H9 (cell line): ENCODE results near the gene MPZL1. TPM values are rescaled to one million over a fixed set of nuclear protein-coding genes. Genes with fewer than 3 reads are reported as not detected.

ENCODE experiments used
- DNase-seq: peaks from one replicate; pipeline ENCODE4 v3.0.0-alpha.2; 2017
- H2AFZ ChIP-seq: one replicate; pipeline ENCODE4 v1.6.1; 2013; ENCODE audit warnings: mild to moderate bottlenecking, low read length, control low read depth, moderate library complexity
- H2AK5ac ChIP-seq: 2 replicates; pipeline ENCODE4 v1.6.1; 2013; ENCODE audit warnings: low read length, control low read depth, mixed read lengths; ENCODE audit not compliant: insufficient read length
- H2BK120ac ChIP-seq: one replicate; pipeline ENCODE4 v1.6.1; 2013; ENCODE audit warnings: low read depth, mild to moderate bottlenecking, low read length, control low read depth, inconsistent platforms; ENCODE audit not compliant: poor library complexity, severe bottlenecking
- H2BK12ac ChIP-seq: 2 replicates; pipeline ENCODE4 v1.6.1; 2013; ENCODE audit warnings: low read length, control low read depth, mixed read lengths, low read depth; ENCODE audit not compliant: insufficient read length
- H2BK15ac ChIP-seq: 2 replicates; pipeline ENCODE4 v1.6.1; 2013; ENCODE audit warnings: low read depth, low read length, control low read depth
- H2BK20ac ChIP-seq: one replicate; pipeline ENCODE4 v1.6.1; 2013; ENCODE audit warnings: low read depth, mild to moderate bottlenecking, low read length, control low read depth, inconsistent platforms; ENCODE audit not compliant: poor library complexity, severe bottlenecking
- H2BK5ac ChIP-seq: 2 replicates; pipeline ENCODE4 v1.6.1; 2013; ENCODE audit warnings: low read length, control low read depth, mixed read lengths; ENCODE audit not compliant: insufficient read length
- H3K14ac ChIP-seq: 2 replicates; pipeline ENCODE4 v1.6.1; 2013; ENCODE audit warnings: low read length, control low read depth; ENCODE audit not compliant: insufficient read depth
- H3K18ac ChIP-seq: 2 replicates; pipeline ENCODE4 v1.6.1; 2013; ENCODE audit warnings: low read depth, mild to moderate bottlenecking, mixed read lengths, low read length, control low read depth; ENCODE audit not compliant: insufficient read length
- H3K23ac ChIP-seq: 2 replicates; pipeline ENCODE4 v1.6.1; 2013; ENCODE audit warnings: low read length, control low read depth, mixed read lengths, low read depth; ENCODE audit not compliant: insufficient read length
- H3K23me2 ChIP-seq: 2 replicates; pipeline ENCODE4 v1.6.1; 2013; ENCODE audit warnings: low read depth, mild to moderate bottlenecking, mixed read lengths, low read length, control low read depth; ENCODE audit not compliant: insufficient read length, poor library complexity, severe bottlenecking
- H3K27ac ChIP-seq: 2 replicates; pipeline ENCODE4 v1.5.1; 2013; ENCODE audit warnings: low read length, control low read depth, mixed read lengths, low read depth; ENCODE audit not compliant: insufficient read length
- H3K27me3 ChIP-seq: 2 replicates; pipeline ENCODE4 v1.6.1; 2013; ENCODE audit warnings: low read length, control low read depth, inconsistent platforms; ENCODE audit not compliant: insufficient read depth
- H3K4ac ChIP-seq: 2 replicates; pipeline ENCODE4 v1.6.1; 2013; ENCODE audit warnings: low read depth, mild to moderate bottlenecking, control low read depth, inconsistent platforms, low read length, moderate library complexity
- H3K4me1 ChIP-seq: 2 replicates; pipeline ENCODE4 v1.6.1; 2013; ENCODE audit warnings: low read length, control low read depth, inconsistent platforms; ENCODE audit not compliant: insufficient read depth
- H3K4me2 ChIP-seq: 2 replicates; pipeline ENCODE4 v1.6.1; 2013; ENCODE audit warnings: low read length, control low read depth, mixed read lengths; ENCODE audit not compliant: insufficient read length, insufficient read depth
- H3K56ac ChIP-seq: 2 replicates; pipeline ENCODE4 v1.6.1; 2013; ENCODE audit warnings: low read depth, mild to moderate bottlenecking, mixed read lengths, low read length, control low read depth; ENCODE audit not compliant: insufficient read length
- H3K79me1 ChIP-seq: 2 replicates; pipeline ENCODE4 v1.6.1; 2013; ENCODE audit warnings: low read depth, mild to moderate bottlenecking, moderate library complexity, low read length, control low read depth, inconsistent platforms; ENCODE audit not compliant: insufficient read depth, poor library complexity, severe bottlenecking
- H3K79me2 ChIP-seq: 2 replicates; pipeline ENCODE4 v1.6.1; 2013; ENCODE audit warnings: low read length, control low read depth, inconsistent platforms; ENCODE audit not compliant: insufficient read depth
- H3K9ac ChIP-seq: 2 replicates; pipeline ENCODE4 v1.6.1; 2013; ENCODE audit warnings: low read length, control low read depth, mixed read lengths; ENCODE audit not compliant: insufficient read length; ENCODE audit errors: extremely low read depth
- H3K9me3 ChIP-seq: one replicate; pipeline ENCODE4 v1.6.1; 2013; ENCODE audit warnings: low read depth, low read length, inconsistent platforms; ENCODE audit not compliant: control insufficient read depth
- H3T11ph ChIP-seq: one replicate; pipeline ENCODE4 v1.6.1; 2013; ENCODE audit warnings: mild to moderate bottlenecking, low read length, control low read depth, inconsistent platforms
- H4K20me1 ChIP-seq: one replicate; pipeline ENCODE4 v1.6.1; 2013; ENCODE audit not compliant: control insufficient read depth, insufficient read length, insufficient read depth
- H4K5ac ChIP-seq: 2 replicates; pipeline ENCODE4 v1.6.1; 2013; ENCODE audit warnings: low read depth, mild to moderate bottlenecking, mixed read lengths, low read length, control low read depth; ENCODE audit not compliant: insufficient read length
- H4K8ac ChIP-seq: replicated peaks from 2 replicates; pipeline ENCODE4 v1.6.1; 2013; ENCODE audit warnings: low read length, control low read depth, mixed read lengths, low read depth; ENCODE audit not compliant: insufficient read length
- H4K91ac ChIP-seq: 2 replicates; pipeline ENCODE4 v1.6.1; 2013; ENCODE audit warnings: low read depth, mild to moderate bottlenecking, moderate library complexity, mixed read lengths, low read length, control low read depth; ENCODE audit not compliant: insufficient read length
- H3K27ac Mint-ChIP-seq, 3 experiments: 2 replicates in 2 of 3; 3 replicates in 1 of 3; pipeline ENCODE4 v1.8.0; 2020 to 2021; ENCODE audit warnings: mixed read lengths in 3 of 3, mild to moderate bottlenecking in 1 of 3, moderate library complexity in 1 of 3
- H3K27me3 Mint-ChIP-seq: 2 replicates; pipeline ENCODE4 v1.8.0; 2021; ENCODE audit warnings: low read depth, mild to moderate bottlenecking, moderate library complexity, mixed read lengths
- H3K36me3 Mint-ChIP-seq, 3 experiments: 2 replicates in 2 of 3; 3 replicates in 1 of 3; pipeline ENCODE4 v1.8.0; 2020 to 2021; ENCODE audit warnings: low read depth in 3 of 3, mixed read lengths in 3 of 3; ENCODE audit not compliant: insufficient read depth in 1 of 3
- H3K4me1 Mint-ChIP-seq, 2 experiments: 2 replicates each; pipeline ENCODE4 v1.8.0; 2020; ENCODE audit warnings: mixed read lengths in 2 of 2
- H3K4me3 Mint-ChIP-seq, 2 experiments: 2 replicates in 1 of 2; 3 replicates in 1 of 2; pipeline ENCODE4 v1.8.0; 2020 to 2021; ENCODE audit warnings: mild to moderate bottlenecking in 2 of 2, mixed read lengths in 2 of 2, moderate library complexity in 1 of 2
- H3K9me3 Mint-ChIP-seq, 2 experiments: 2 replicates in 1 of 2; 3 replicates in 1 of 2; pipeline ENCODE4 v1.8.0; 2020; ENCODE audit warnings: mild to moderate bottlenecking in 2 of 2, mixed read lengths in 2 of 2, moderate library complexity in 1 of 2
- CTCF ChIP-seq: fragments of 200-600 bp; sonication (generic); conservative IDR thresholded peaks from 3 replicates; pipeline ENCODE4 v1.8.0; 2021; ENCODE audit warnings: antibody characterized with exemption, mild to moderate bottlenecking
- WGBS: extraction: QIAGEN DNeasy Blood & Tissue Kit; methylation state at CpG from one replicate; pipeline ENCODE4 v1.1.7; 2013; ENCODE audit warnings: missing lambda C conversion rate, low lambda C conversion rate, mixed read lengths; ENCODE audit not compliant: insufficient read length; ENCODE audit errors: extremely low coverage; 5-methylcytosine and 5-hydroxymethylcytosine counted together
- total RNA-seq: library from RNA; stranded (reverse); gene quantifications from 2 replicates; pipeline ENCODE4 v1.2.1, GENCODE V29; 2021

Gene MPZL1
- total RNA-seq, 1 experiment from 2014 or later, result 60.7 TPM

GRCh38 chr1:167791281-167792187 lies 69.8 kb downstream of the MPZL1 start:
- no peak overlapping the region for H3K4me2 ChIP-seq
- H2BK20ac ChIP-seq, result no peak overlapping the region
- H3K79me2 ChIP-seq, result peaks cover 2% of the 10 kb centered on the region; the same call in 1 of the 2 replicates
- H3K27ac ChIP-seq, result no peak overlapping the region
- Mint-ChIP-seq H3K9me3 (no peaks in the 10 kb centered on the region), H3K4me1 (peaks cover 8 to 25% of the 10 kb centered on the region in 2 experiments), H3K27me3 (no peaks in the 10 kb centered on the region), H3K27ac (peak overlapping the region in 2 of 3 experiments; percentile 12 to 43; a peak in 2 of 7 replicates), H3K4me3 (no peak overlapping the region), H3K36me3 (peaks cover 21 to 51% (median 42%) of the 10 kb centered on the region in 3 experiments; a peak in 6 of 7 replicates)
- no peak overlapping the region for H4K5ac ChIP-seq
- H3K9me3 ChIP-seq, result no peaks in the 10 kb centered on the region
- no CpG with 5 or more reads among the region's 5 CpGs for WGBS
- H3K4ac ChIP-seq, result no peak overlapping the region
- H2BK15ac ChIP-seq, result no peak overlapping the region
- H3K79me1 ChIP-seq, result no peaks in the 10 kb centered on the region
- no peaks in the 10 kb centered on the region for H3K27me3 ChIP-seq
- no peak overlapping the region for H3K18ac ChIP-seq
- DNase-seq, result no peak
- no peak; the same call in 2 of the 3 replicates for TF ChIP-seq CTCF
- no peak overlapping the region for H3K56ac ChIP-seq
- no peak overlapping the region for H2AK5ac ChIP-seq
- no peak overlapping the region for H4K8ac ChIP-seq
- no peak overlapping the region for H4K91ac ChIP-seq
- H3T11ph ChIP-seq, result no peak overlapping the region
- H3K14ac ChIP-seq, result no peak overlapping the region
- H2AFZ ChIP-seq, result no peak overlapping the region
- no peaks in the 10 kb centered on the region for H4K20me1 ChIP-seq
- H2BK5ac ChIP-seq, result no peak overlapping the region
- no peak overlapping the region for H3K23ac ChIP-seq
- H3K23me2 ChIP-seq, result no peaks in the 10 kb centered on the region
- no peak overlapping the region for H2BK12ac ChIP-seq
- no peak overlapping the region for H3K9ac ChIP-seq
- no peak overlapping the region for H2BK120ac ChIP-seq
- H3K4me1 ChIP-seq, result peaks cover 9% of the 10 kb centered on the region; the same call in 1 of the 2 replicates
